Adipose tissue (tissue), 3 donors: Measurements from ENCODE around the gene EVC2. TPM values are rescaled to one million over a fixed set of nuclear protein-coding genes. Genes with fewer than 3 reads are reported as not detected.

Experiments used
- H3K27ac ChIP-seq: one replicate; pipeline ENCODE4 v1.5.1; 2013; ENCODE audit warnings: low read depth, low read length
- WGBS, 3 donors: extraction: QIAGEN DNeasy Blood & Tissue Kit; methylation state at CpG; one replicate each; pipeline ENCODE4 v1.1.7; 2013; 5-methylcytosine and 5-hydroxymethylcytosine counted together
- polyA plus RNA-seq, 3 donors: library from polyadenylated mRNA; stranded (reverse); fragments of 200-250 nt; gene quantifications; one replicate each; pipeline ENCODE4 v1.2.3, GENCODE V29; 2013
- donor health status: healthy with polysubstance abuse.
- donor health status: Bipolar disorder and iron deficiency.
- donor health status: healthy.

The EVC2 gene
- polyA plus RNA-seq, result 1 to 10 TPM; 1.3 to 4.7 (median 1.6) TPM

DNA sequence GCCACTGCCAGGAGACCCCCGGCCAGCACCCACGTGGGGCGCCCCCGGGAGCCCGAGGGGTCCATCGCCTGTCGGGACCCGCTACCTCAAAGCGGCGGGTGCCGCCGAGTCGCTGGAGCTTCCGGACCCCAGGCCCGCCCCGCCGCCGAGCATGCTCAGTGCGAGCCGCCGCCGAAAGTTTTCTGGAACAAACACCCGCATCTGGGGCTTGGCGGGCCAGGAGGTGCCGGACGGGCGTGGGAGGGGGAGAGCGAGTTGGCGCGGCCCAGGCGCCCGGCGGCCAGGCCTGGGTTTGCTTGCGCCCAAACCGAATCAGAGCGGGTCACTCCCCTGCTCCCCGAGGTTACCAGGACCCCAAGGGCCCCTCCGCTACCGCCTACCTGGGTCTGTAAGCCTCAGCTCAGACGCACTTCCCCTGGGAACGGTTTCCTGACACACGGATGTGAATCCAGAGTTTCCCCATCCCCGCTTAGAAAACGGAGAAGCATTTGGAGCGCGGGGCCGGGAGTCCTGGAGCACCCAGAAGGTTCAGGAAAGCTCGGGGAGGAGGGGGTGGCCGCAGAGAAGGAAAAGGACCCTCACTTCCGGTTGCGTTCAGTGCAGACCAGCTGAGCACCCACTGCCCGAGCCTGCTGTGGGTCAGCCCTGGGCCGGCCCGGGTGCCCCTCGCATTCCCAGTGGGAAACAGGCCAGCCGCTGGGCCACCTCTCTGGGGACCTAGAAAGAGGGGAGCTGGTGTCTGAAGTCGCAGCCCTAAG, at the start of gene EVC2:
Gene EVC2 (minus strand): TSS at position 111 of the 758 bp plus-strand sequence. CDS start 46 bp downstream, at position 65.
- 10 to 24% (median 11%) methylated on average over 48 to 57 of the region's 57 CpGs for WGBS, 3 donors
- H3K27ac ChIP-seq, result no peak within 1 kb of the TSS

DNA sequence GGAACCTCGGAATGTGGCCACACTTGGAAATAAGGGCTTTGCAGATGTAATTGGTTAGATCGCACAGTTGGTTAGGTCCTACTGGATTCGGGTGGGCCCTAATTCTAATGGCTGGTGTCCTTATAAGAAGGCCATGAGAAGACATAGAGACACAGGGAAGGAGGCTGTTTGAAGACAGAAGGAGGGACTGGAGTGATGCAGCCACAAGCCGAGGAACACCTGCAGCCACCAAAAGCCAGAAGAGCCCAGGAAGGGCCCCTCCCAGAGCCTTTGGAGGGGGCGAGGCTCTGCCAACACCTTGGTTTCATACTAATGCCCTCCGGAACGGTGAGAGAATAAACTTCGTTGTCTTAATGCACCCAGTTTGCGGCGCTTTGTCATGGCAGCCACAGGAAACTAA, 49.6 kb upstream of the EVC2 start:
- no peak overlapping the region for H3K27ac ChIP-seq
- WGBS, 3 donors, result 91 to 94% (median 93%) methylated on average over 10 of the region's 10 CpGs

- WGBS, 3 donors, result 89 to 98% (median 94%) methylated on average over 4 of the region's 4 CpGs
- H3K27ac ChIP-seq, result no peak overlapping the region
Observed at GRCh38 chr4:5757536-5757935, 49.2 kb upstream of the EVC2 start.

GRCh38 chr4:5757091-5757490, 48.7 kb upstream of the EVC2 start:
- WGBS, 3 donors, result 92 to 96% (median 94%) methylated on average over 7 of the region's 7 CpGs

GRCh38 chr4:5756271-5756670, 47.9 kb upstream of the EVC2 start:
- H3K27ac ChIP-seq, result no peak overlapping the region
- 91 to 96% (median 91%) methylated on average over 9 of the region's 9 CpGs for WGBS, 3 donors

More at GRCh38 chr4:5757091-5757490, 48.7 kb upstream of the EVC2 start:
- no peak overlapping the region for H3K27ac ChIP-seq

DNA sequence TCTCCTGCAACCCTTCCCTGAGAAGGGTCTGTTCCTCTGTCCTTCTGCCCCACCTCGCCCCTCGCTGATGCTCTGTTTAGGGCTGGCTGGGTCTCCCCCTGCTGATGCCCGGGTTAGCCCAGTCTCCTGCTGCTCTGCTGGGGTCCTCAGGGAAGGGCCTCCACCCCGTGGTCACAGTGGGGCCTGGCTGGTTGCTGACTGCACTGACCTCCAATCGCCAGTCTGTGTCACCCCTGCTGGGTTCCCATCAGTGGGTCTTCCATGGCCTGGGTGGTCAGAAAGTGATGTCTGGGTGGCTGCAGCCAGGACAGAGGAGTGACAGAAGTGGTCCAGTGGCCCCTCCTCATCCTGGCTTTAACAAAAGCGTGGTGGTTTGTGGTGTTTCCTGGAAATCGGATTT, 47.3 kb upstream of the EVC2 start:
- H3K27ac ChIP-seq, result no peak overlapping the region
- WGBS, 3 donors, result 67 to 93% (median 87%) methylated on average over 6 to 7 of the region's 7 CpGs

- WGBS, 3 donors, result 93 to 95% (median 95%) methylated on average over 16 of the region's 16 CpGs
Observed at GRCh38 chr4:5755161-5755560, 46.8 kb upstream of the EVC2 start.

GRCh38 chr4:5754529-5754881, 46.1 kb upstream of the EVC2 start:
- 95 to 99% (median 98%) methylated on average over 8 of the region's 8 CpGs for WGBS, 3 donors
- H3K27ac ChIP-seq, result no peak overlapping the region

More at GRCh38 chr4:5755161-5755560, 46.8 kb upstream of the EVC2 start:
- H3K27ac ChIP-seq, result no peak overlapping the region

GRCh38 chr4:5753766-5754528, 45.6 kb upstream of the EVC2 start:
- H3K27ac ChIP-seq, result no peak overlapping the region
- WGBS, 3 donors, result 81 to 86% (median 82%) methylated on average over 17 to 19 of the region's 19 CpGs

DNA sequence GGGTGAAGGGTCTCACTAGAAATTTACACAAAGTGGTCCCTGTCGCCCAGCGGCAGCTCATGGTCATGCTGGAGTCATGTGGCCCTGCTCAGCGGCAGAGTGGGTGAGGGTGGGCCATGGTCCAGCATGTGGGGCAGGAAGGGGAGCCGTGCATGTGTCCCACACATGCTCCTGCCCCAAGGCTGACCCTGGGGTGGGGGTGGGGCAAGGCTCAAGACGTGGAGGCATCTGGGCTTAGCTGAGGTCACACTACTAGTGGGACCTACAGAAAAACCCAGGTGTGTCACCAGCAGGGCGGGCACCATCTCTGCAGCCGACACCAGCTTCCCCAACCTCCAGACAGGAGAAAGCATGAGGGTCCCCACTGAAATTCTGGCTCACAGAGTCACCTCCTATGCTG, 45.0 kb upstream of the EVC2 start:
- 77 to 93% (median 90%) methylated on average over 7 of the region's 7 CpGs for WGBS, 3 donors
- H3K27ac ChIP-seq, result no peak overlapping the region

- WGBS, 3 donors, result 65 to 82% (median 80%) methylated on average over 26 of the region's 26 CpGs
- H3K27ac ChIP-seq, result no peak overlapping the region
Observed at GRCh38 chr4:5752376-5753184, 44.2 kb upstream of the EVC2 start.

DNA sequence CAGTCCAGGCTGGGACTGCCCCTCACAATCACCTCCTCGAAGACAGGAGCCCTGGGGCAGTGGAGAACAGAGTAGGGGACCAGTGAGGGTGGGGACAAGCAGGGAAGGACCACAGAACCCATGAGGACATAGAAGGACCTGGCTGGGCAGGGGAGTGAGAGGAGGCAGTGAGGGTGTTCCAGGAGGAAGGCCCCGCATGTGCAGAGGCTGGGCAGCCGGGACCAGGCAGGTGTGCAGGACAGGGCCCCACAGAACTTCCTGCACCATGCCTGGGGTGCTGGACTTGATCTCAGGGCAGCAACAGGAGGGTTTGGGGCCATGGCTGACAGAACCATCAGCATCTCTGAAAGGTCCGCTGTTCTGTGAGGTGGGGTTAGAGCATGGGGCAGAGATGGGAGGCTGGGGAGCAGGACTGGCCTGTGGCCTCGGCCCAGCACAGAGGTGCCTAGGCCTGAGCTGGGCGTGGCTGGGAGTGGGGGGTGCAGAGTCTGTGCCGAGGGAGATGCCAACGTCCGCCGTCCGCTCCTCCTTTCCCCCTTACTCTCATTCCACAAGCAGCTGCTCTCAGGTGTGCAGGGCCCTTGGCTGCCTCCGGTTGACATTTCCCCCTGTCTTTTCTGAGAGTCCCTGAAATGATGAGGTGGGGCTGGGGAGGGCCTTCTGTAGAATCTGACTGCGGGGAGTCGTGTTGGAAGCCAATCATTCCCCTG, 43.5 kb upstream of the EVC2 start:
- WGBS, 3 donors, result 78 to 83% (median 79%) methylated on average over 14 of the region's 14 CpGs
- H3K27ac ChIP-seq, result no peak overlapping the region

DNA sequence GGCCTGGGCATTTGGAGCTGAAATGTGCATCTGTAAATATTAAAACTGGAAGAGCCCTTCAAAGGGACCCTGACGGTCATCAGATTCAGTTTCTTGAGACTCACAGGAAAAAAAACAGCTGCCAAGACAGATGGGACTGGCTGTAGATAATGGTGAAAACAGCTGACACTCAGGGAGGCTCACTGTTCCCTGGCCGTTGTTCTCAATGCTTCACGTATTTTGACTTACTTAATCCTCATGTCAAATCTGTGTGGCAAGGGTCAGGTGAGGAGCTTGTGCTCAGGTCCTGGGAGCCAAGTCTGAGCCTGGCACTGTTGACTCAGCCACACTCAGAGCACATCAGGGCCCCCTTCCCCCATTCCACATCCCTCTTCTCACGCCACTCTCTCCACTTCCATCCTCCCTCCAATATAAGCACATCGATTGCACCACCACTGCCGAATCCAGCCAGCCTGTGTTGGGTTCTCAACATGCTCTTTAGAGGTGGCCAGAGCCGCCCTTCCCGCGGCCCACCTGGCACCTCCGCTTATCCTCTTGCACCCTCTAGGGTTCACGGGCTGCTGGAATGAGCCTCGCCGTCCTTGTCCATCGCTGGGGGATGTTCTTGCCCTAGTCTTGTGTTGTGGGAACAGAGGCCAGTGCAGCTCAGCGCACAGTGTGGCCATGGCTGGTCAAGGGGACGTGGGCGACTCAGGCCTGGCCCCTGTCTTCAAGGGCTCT, 42.7 kb upstream of the EVC2 start:
- 81 to 86% (median 85%) methylated on average over 17 of the region's 17 CpGs for WGBS, 3 donors

DNA sequence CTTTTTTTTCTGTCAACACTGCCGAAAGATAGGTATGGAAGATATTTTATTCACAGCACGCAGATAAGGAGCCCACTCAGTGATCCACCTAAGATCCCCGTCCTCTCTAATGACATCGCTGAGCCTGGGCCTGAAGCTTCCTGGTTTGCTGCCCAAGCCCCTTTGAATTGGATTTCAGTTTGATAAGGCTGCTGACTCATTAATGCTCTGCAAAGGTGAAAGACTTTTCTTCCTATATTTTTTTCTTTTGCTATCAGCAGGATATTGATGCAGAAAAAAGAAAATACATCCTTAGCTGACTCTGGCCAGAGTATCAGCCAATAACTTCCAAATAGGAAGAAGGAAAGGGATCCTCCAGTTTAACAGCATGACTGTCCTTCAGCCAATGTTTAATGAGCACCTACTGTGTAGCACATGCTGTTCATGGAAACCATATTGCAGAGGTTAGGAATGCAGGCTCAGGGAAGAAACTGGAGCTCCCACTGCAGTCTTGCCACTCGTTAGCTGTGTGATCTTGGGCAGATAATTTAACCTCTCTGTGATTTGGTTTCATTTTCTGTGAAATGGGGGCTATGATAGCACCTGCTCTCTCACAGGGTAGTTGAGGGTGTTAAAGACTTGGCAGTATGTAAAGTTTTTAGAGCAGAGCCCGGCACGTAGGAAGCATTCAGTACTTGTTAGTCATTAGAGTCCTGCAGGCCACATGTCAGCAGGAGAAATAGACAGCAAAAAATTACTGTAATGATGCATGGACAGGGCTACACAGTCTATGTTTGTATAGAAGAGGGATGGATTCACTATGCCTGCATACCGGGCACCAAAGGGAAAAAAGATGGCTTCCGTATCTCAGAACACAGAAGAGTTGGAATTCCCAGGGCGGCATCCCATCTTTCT, 41.9 kb upstream of the EVC2 start:
- 92 to 95% (median 93%) methylated on average over 10 of the region's 10 CpGs for WGBS, 3 donors
- H3K27ac ChIP-seq, result no peak overlapping the region

More for the DNA sequence above, 42.7 kb upstream of the EVC2 start:
- H3K27ac ChIP-seq, result no peak overlapping the region

DNA sequence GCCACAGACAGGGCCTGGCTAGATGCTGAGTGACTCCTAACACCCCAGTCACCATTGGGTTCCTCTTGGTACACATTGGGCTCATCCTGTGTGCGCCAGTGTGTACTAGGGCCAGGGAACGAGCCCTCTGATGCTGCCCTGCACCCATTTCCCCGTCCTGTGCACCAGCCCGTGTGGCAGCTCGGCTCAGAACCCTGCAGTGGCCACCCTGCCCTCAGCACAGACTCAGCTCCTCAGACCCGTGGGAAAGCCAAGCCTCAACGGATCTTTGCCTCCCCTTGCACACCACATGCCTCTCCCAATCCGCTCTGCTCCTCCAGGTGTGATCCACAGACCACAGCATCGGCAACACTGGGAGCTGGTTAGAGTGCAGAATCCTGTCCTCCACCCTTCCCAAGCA, 41.2 kb upstream of the EVC2 start:
- H3K27ac ChIP-seq, result no peak overlapping the region
- WGBS, 3 donors, result 87 to 96% (median 89%) methylated on average over 9 of the region's 9 CpGs

GRCh38 chr4:5747738-5748375, 39.5 kb upstream of the EVC2 start:
- 55 to 71% (median 71%) methylated on average over 11 of the region's 11 CpGs for WGBS, 3 donors
- H3K27ac ChIP-seq, result no peak overlapping the region
